ENCODE measurements around the gene STK4. TPM values are rescaled to one million over a fixed set of nuclear protein-coding genes. Genes with fewer than 3 reads are reported as not detected.
A peak's percentile ranks its signal among the peaks of the same experiment; 100 is the strongest.
"Not testable (repeated sequence)": the region's sequence is repeated elsewhere in the genome, so short reads cannot be mapped to it uniquely, and the experiment has no call there.

The STK4 gene
- total RNA-seq, 1 donor from 2014 or later: 8.9 TPM

GRCh38 chr20:44970243-44970757 is 4.0 kb downstream of the STK4 start:
- DNase-seq: no peak
- ATAC-seq (ENCODE audit: poor library complexity): no peak
- intact Hi-C loops (cut with DNase I): no loop called here

GRCh38 chr20:44973053-44973452 is 6.7 kb downstream of the STK4 start:
- no peak for DNase-seq
- no peak for ATAC-seq (ENCODE audit: poor library complexity)
- intact Hi-C loops (cut with DNase I): no loop called here

GRCh38 chr20:44976698-44977097 is 10.4 kb downstream of the STK4 start:
- ATAC-seq (ENCODE audit: poor library complexity): no peak
- DNase-seq: no peak
- intact Hi-C loops (cut with DNase I): no loop called here

- DNase-seq: no peak
- intact Hi-C loops (cut with DNase I): no loop called here
- peak; percentile 73 for ATAC-seq (ENCODE audit: poor library complexity)
Observed at GRCh38 chr20:44979090-44979621, 12.8 kb downstream of the STK4 start.

DNA sequence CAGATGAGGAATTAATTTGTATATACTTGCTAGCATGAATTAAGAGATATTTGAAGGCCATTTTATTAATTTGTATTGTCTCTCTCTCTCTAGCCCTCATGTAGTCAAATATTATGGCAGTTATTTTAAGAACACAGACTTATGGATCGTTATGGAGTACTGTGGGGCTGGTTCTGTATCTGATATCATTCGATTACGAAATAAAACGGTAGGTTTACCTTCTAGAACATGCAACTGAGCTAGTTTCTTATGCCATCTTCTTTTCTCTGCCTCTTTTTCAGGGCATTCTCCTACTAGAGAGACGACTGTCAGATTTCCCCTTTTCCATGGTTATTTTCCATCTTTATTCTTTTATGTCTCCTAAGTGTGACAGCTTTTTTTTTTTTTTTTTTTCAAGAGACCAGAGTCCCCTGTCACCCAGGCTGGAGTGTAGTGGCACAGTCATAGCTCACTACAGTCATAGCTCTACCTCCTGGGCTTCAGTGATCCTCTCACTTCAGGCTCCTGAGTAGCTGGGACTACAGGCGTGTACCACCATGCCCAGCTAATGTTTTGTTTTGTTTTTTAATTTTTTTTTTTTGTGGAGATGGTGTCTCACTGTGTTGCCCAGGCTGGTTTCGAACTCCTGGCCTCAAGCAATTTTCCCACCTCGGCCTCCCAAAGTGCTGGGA is 15.6 kb downstream of the STK4 start:
- intact Hi-C loops (cut with DNase I): no loop called here
- no peak for DNase-seq
- no peak for ATAC-seq (ENCODE audit: poor library complexity)

- ATAC-seq (ENCODE audit: poor library complexity) (no peak), DNase-seq (no peak)
- intact Hi-C loops (cut with DNase I): no loop called here
Observed at GRCh38 chr20:44983093-44983674, 16.9 kb downstream of the STK4 start.

DNA sequence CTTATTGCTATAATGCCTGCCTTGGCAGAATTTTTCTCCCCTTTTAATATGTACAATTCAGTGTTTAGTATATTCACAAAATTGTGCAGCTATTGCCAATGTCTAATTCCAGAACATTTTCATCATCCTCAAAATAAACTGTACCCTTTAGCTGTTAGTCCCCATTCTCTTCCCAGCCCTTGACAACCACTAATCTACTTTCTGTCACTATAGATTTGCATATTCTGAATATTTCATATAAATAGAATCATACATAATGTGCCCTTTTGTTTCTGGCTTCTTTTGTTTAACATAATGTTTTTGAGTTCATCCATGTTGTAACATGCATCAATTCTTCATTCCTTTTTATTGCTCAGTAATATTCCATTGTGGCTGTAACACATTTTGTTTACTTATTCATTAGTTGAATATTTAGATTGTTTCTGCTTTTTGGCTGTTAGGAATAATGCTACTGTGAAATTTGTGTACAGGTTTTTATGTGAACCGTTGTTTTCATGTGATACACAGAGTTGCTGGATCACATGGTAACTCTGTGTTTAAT is 22.4 kb downstream of the STK4 start:
- DNase-seq: no peak
- no peak for ATAC-seq (ENCODE audit: poor library complexity)
- intact Hi-C loops (cut with DNase I): no loop called here

DNA sequence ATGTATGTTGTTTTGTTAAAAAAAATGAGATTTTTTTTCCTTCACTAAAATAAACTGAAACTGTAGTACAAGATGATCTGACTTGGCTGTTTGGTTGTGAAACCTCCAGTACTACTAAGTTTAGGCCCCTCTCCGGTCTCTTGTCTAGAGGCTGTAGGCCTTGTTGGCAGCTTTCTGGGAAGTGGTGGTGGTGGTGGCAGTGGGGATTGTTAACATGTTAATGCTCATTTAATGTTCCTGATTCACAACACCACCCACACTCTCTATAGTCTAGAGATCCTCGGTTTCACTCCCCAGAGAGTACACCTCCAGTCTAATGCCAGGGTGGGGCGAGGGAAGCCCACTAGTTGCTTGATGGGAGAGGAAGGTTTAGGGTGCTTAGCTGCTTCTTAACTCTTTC is 24.1 kb downstream of the STK4 start:
- intact Hi-C loops (cut with DNase I): no loop called here
- ATAC-seq (ENCODE audit: poor library complexity) (peak; percentile 48), DNase-seq (no peak)

DNA sequence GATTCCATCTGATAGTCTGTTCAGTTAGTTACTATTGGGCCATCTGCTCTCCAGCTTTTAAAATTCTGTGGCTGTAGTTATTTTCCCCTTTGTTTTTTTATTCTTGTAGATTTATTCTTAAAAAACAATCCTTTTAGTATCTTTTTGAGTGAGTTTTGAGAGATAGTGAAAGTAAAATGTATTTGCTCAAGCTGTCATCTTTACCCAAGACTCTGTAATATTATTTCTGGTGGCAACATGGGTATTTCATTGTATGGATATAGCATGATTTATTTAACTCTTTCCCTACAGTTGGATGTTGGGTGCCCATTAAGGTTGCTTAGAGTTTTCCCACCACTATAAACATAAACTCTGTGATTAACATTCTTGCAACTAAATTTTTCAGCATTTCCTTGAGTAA is 24.6 kb downstream of the STK4 start:
- intact Hi-C loops (cut with DNase I): no loop called here

GRCh38 chr20:44993343-44993742 is 27.0 kb downstream of the STK4 start:
- intact Hi-C loops (cut with DNase I): no loop called here
- ATAC-seq (ENCODE audit: poor library complexity): no peak
- no peak for DNase-seq

More for the DNA sequence above, 24.6 kb downstream of the STK4 start:
- ATAC-seq (ENCODE audit: poor library complexity) (no peak), DNase-seq (no peak)

DNA sequence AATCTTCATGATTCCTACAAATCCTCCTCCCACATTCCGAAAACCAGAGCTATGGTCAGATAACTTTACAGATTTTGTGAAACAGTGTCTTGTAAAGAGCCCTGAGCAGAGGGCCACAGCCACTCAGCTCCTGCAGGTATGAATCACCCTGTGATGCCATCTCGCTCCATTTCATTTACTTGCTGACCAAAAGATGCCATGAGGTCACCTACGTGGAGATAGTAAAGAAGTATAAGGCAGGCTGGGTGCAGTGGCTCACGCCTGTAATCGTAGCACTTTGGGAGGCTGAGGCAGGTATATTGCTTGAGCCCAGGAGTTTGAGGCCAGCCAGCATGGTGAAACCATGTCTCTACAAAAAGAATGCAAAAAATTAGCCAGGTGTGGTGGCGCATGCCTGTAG is 30.9 kb downstream of the STK4 start:
- intact Hi-C loops (cut with DNase I): no loop called here
- no peak for DNase-seq
- ATAC-seq (ENCODE audit: poor library complexity): no peak

GRCh38 chr20:44997668-44998067 is 31.4 kb downstream of the STK4 start:
- intact Hi-C loops (cut with DNase I): no loop called here

GRCh38 chr20:45008521-45009049 is 42.3 kb downstream of the STK4 start:
- DNase-seq: no peak
- ATAC-seq (ENCODE audit: poor library complexity): no peak
- intact Hi-C loops (cut with DNase I): no loop called here

More at GRCh38 chr20:44997668-44998067, 31.4 kb downstream of the STK4 start:
- DNase-seq (no peak), ATAC-seq (ENCODE audit: poor library complexity) (no peak)

DNA sequence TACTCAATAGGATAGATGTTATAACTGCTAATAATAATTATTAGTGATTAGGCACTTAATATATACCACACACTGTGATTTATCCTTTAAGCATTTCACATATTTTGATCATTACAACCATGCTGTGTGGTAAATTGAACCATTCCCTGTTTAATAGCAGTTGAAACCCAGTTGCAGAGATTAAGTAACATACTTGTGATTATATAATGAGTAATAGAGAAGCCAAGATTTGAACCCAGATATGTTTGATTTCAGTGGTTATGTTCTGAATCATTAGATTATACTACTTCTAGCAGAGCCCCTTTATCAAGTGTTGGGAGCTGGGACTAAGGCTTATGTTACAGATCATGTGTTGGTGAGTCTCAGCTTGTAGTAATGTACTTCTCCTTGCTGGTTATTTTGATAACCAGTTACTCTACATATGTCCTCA is 44.1 kb downstream of the STK4 start:
- intact Hi-C loops (cut with DNase I): loop anchor here (5.0 to 10.0 kb wide), 2 partner anchors 87 to 284 kb away; no protein-coding TSS in a partner anchor
- no peak for DNase-seq
- no peak for ATAC-seq (ENCODE audit: poor library complexity)

DNA sequence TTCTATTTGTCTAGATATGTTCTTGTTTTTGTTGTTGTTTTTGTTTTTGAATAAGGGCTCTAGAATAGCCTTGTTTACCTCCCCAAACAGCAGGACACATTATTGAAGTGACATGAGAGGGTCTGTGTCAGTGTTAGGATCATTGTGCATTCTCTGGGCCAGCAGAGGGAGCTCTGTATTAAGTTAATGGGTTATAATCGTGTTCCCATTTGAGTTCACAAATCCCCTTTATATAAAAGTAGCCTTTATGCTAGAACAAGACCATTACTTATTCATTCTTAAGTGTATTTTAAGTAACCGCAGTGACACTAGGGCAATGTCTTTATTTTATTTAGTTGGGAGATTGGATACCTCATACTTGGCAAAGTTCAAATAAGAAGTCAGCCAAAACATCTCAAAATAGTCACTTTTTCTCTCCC is 44.8 kb downstream of the STK4 start:
- ATAC-seq (ENCODE audit: poor library complexity): peak; percentile 77
- intact Hi-C loops (cut with DNase I): loop anchor here (5.0 to 10.0 kb wide), 2 partner anchors 86 to 284 kb away; no protein-coding TSS in a partner anchor
- no peak for DNase-seq

DNA sequence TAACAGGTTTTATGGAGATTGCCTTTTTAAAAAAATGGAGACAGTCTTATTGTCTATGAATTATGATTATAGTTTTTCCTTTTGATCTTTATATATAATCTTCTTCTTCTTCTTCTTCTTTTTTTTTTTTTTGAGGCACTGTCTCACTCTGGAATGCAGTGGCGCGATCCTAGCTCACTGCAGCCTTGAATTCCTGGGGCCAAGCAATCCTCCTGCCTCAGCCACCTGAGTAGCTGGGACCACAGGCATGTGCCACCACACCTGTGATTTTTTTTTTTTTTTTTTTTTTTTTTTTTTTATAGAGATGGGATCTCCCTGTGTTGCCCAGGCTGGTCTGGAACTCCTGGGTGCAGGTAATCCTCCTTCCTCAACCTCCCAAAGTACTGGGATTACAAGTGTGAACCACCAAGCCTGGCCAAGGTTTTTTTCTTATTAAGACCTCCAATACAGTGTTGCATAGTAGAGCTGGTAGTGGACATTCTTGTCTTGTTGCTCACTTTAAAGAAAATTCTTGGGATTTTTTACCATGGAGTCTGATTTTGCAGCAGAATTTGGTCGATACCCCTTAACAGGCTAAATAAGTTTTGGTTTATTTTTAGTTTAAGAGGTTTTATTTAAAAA is 46.5 kb downstream of the STK4 start:
- intact Hi-C loops (cut with DNase I): loop anchor here (5.0 to 10.0 kb wide), 2 partner anchors 85 to 282 kb away; no protein-coding TSS in a partner anchor
- DNase-seq (no peak), ATAC-seq (ENCODE audit: poor library complexity) (no peak)

GRCh38 chr20:45014131-45014530 is 47.8 kb downstream of the STK4 start:
- ATAC-seq (ENCODE audit: poor library complexity); DNase-seq: not testable (repeated sequence)
- intact Hi-C loops (cut with DNase I): loop anchor here (5.0 to 10.0 kb wide), 2 partner anchors 83 to 281 kb away; no protein-coding TSS in a partner anchor

- ATAC-seq (ENCODE audit: poor library complexity) (peak; percentile 73), DNase-seq (no peak)
- intact Hi-C loops (cut with DNase I): loop anchor here (5.0 to 10.0 kb wide), 2 partner anchors 82 to 280 kb away; no protein-coding TSS in a partner anchor
Observed at GRCh38 chr20:45014671-45015415, 48.5 kb downstream of the STK4 start.

All from Right ventricle myocardium superior (tissue), 1 donor.